GM19463 (cell line): ENCODE data around the gene LHX5.

Experiments used
- ATAC-seq: cut with Tn5 transposase; IDR thresholded peaks from one replicate; pipeline ENCODE4 v1.9.1; 2021; ENCODE audit warnings: mild to moderate bottlenecking, moderate library complexity; ENCODE audit not compliant: unreplicated experiment

The LHX5 gene

GRCh38 chr12:113466454-113467141, 5.1 kb downstream of the LHX5 start:
- ATAC-seq: no peak

- ATAC-seq: no peak
These were observed 5.7 kb downstream of the LHX5 start for GRCh38 chr12:113465808-113466453.

GRCh38 chr12:113464852-113465719, 6.6 kb downstream of the LHX5 start:
- ATAC-seq: no peak

- ATAC-seq: no peak
These were observed 7.3 kb downstream of the LHX5 start for GRCh38 chr12:113464452-113464775.

DNA sequence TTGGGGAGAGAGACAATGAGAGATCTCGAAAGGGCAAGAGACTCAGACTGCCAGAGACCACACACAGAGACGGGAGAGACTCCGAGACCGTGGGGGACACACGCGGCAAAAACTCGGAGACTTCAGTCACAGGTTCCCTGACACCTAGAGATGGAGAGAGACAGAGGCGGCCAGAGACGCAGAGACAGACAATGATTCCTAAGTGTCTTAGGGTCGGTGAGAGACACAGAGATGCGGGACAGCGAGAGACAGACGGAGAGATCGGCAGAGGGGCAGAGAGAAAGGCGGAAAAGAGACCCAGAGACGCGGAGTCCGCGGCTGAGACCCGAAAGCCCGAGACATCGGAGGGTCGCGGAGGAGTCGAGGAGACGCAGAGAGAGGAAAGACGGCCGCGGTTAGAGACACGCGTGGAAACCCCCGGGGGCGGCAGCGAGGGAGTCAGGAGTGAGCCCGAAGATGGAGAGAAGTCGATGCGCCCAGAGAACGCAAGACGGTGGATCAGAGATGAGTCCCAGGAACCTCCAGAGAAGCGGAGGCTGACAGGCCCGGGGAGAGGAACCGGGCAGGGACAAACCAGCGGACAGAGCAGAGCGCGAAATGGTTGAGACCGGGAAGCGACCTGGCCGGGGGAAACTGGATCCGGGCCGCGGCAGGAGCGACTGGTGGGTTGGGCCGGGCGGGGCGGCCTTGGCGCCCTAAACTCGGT, 7.8 kb downstream of the LHX5 start:
- no peak for ATAC-seq

DNA sequence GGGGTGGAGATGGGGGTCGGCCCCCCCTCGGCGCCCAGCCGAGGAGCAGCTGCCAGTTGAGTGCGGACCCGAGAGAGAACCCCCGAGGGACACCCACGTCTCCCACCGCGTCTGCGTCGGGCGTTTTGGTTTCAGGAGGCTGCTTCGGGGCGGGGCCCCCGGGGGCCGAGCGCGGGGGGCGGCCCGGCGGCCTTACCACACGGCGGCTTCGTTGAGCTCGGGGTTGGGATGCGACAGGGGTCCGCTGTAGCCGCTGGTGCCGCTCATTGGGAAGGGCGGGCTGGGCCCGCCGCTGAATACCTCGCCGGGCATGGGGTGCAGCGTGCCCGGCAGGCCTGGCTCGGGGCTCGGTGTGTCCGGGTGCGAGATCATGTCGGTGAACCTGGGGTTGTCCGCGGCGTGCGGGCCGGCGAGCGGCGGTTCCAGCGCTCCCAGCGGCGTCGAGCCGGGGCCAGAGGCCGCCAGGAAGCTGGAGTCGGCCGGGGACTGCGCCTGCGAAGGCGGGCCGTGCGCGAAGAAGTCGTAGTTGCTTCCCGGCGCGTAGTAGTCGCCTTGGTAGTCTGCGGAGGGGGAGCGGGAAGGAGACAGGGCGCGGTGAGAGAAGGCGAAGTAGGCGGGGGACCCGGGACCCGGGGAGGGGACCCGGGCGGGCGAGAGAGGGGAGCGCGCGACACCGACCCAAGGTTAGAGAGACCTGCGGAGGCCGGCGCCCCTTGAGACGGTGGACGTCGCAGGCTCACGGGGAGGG, 8.5 kb downstream of the LHX5 start:
- no peak for ATAC-seq

GRCh38 chr12:113462117-113462774, 9.4 kb downstream of the LHX5 start:
- no peak for ATAC-seq

- no peak for ATAC-seq
These were observed 10.0 kb downstream of the LHX5 start for GRCh38 chr12:113461666-113462065.

GRCh38 chr12:113459981-113460380, 11.7 kb downstream of the LHX5 start:
- ATAC-seq: no peak

DNA sequence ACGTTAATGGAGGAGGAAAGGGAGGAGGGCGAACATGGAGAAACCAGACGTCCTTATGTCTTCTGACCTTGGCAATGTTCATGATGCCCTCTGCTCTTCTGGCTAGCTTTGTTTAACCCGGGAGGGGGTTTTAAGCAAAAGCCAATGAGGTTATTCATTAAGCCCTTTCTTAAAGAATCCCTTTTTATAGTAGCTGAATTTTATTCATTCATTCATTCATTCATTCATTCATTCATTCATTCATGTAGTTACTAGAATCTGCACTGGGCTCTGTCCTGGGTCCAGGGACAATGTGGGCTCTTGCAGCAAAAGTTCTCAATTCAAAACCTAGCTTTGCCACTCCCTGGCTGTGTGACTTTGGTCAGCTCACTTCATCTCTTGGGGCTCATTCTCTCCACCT, 14.0 kb downstream of the LHX5 start:
- no peak for ATAC-seq

DNA sequence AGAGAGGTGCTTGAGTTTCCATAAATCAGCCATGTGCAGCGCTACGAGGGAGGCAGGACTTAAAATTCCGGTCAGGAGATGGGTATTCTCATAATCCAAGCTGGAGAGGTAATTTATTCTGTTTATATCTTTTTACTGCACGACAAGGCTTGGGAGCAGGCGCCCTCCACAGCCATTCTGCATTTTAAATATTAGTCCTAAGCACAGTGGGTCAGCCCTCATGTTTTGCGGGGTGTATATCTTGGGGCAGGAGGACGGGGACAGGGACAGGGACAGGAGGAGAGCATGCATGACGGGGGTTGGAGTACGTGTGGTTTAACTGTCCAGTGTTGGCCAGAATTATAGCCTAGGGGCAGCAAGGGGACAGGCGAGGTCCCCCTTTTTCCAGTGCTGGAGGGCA, 14.5 kb downstream of the LHX5 start:
- ATAC-seq: no peak

GRCh38 chr12:113456761-113457160, 14.9 kb downstream of the LHX5 start:
- no peak for ATAC-seq

- ATAC-seq: no peak
These were observed 15.5 kb downstream of the LHX5 start for GRCh38 chr12:113456199-113456598.

GRCh38 chr12:113453330-113453729, 18.3 kb downstream of the LHX5 start:
- ATAC-seq: no peak

GRCh38 chr12:113452458-113452857, 19.2 kb downstream of the LHX5 start:
- no peak for ATAC-seq

DNA sequence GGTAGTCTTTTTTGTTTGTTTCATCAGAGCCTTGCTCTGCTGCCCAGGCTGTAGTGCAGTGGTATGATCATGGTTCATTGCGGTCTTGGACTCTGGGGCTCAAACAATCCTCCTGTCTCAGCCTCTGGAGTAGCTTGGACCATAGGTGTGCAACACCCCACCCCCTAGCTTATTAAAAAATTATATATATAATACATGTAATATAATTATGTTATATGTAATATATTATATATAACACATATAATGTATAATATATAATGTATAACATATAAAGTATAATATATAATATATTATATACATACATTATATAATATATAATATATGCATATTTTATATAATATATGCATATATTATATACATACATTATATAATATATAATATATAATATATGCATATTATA, 21.8 kb downstream of the LHX5 start:
- ATAC-seq: no peak

DNA sequence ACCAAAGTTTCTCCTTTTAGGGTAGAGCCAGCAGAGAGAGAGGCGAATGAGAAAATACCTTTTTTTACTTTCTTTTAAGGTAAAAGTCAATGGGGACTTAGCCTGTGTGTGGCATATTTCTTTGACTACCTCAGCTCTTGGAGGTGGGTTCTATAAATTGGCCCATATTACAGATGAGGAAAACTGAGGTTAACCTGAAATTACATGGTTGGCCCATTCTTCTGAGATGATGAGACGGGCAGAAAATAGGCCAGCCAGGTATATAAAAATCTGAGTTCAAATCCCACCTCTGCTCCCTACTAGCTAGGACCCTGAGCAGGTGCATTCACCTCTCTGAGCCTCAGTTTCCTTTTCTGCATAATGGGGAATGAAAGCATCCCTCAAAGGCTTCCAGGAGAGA, 22.4 kb downstream of the LHX5 start:
- ATAC-seq: no peak

DNA sequence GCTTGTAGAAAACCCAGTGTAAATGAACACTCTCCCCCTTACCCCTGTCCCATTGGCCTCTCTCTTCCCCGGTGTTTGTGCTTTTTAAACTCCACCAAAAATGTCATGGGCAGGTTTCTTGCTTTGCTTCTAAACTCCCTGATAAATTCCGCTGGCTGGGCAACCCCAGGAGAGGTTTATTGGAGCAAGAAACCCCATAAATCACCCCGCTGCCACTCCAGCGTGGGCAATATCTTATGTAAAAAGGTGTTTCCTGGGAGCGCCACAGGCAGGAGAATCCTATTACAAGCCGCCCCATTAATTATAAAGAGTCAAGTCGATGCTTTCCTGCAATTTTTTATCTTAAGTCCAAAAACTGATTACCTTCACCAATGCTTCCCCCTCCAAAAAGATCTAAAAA, 22.8 kb downstream of the LHX5 start:
- no peak for ATAC-seq

- ATAC-seq: peak; percentile 54
These were observed 26.0 kb downstream of the LHX5 start for GRCh38 chr12:113445544-113446171.
